Type B pancreatic cell (in vitro differentiated cells): ENCODE measurements around the gene PRDM12. TPM values are rescaled to one million over a fixed set of nuclear protein-coding genes. Genes with fewer than 3 reads are reported as not detected.

ENCODE experiments used
- DNase-seq: peaks from one replicate; pipeline ENCODE4 v3.0.0; 2021; ENCODE audit warnings: mixed read lengths; ENCODE audit not compliant: unreplicated experiment; ENCODE audit errors: extremely low spot score
- H3K27ac Mint-ChIP-seq: 2 replicates; pipeline ENCODE4 v1.8.0; 2021; ENCODE audit warnings: mild to moderate bottlenecking, mixed read lengths
- H3K27me3 Mint-ChIP-seq: 2 replicates; pipeline ENCODE4 v1.8.0; 2021; ENCODE audit warnings: mixed read lengths
- H3K36me3 Mint-ChIP-seq: 2 replicates; pipeline ENCODE4 v1.8.0; 2021; ENCODE audit warnings: mixed read lengths
- H3K4me1 Mint-ChIP-seq: one replicate; pipeline ENCODE4 v1.8.0; 2021; ENCODE audit warnings: mixed read lengths; ENCODE audit not compliant: unreplicated experiment
- H3K4me3 Mint-ChIP-seq: 2 replicates; pipeline ENCODE4 v1.8.0; 2021; ENCODE audit warnings: mild to moderate bottlenecking, mixed read lengths
- H3K9me3 Mint-ChIP-seq: 2 replicates; pipeline ENCODE4 v1.8.0; 2021; ENCODE audit warnings: mixed read lengths
- total RNA-seq: library from RNA; stranded (reverse); gene quantifications from 2 replicates; pipeline ENCODE4 v1.2.1, GENCODE V29; 2021; ENCODE audit warnings: low replicate concordance
- TF ChIP-seq, protein P1 (sequence below): fragments of 200-600 bp; sonication (generic); conservative IDR thresholded peaks from 2 replicates; pipeline ENCODE4 v1.5.0; 2021; ENCODE audit warnings: antibody characterized with exemption, mild to moderate bottlenecking

The PRDM12 gene
- total RNA-seq, 1 donor from 2014 or later, result 0.34 TPM

DNA sequence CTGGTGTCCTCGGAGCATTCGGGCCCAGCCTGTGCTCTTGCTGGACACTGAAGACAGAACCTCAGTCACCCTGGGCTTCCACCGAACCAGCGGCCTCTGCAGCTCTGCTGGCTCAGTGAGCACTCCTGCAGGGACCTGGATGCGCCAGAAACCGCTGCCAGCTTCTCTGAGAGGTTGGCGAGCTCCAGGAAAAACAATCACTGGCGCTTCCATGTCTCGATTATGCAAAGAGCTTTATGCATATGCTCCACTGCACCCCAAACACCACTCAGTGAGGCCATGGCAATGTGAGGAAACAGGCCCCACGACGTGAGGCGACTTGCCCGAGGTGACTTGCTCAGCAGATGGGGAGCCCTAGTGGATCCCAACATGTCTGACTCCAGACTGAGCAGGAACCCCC is 11.0 kb downstream of the PRDM12 start:
- no peak for DNase-seq
- Mint-ChIP-seq H3K27ac (no peak overlapping the region), H3K27me3 (peaks cover 63% of the 10 kb centered on the region), H3K4me1 (peaks cover 3% of the 10 kb centered on the region), H3K9me3 (no peaks in the 10 kb centered on the region), H3K36me3 (no peaks in the 10 kb centered on the region), H3K4me3 (no peak overlapping the region)
- TF ChIP-seq, protein P1, sequence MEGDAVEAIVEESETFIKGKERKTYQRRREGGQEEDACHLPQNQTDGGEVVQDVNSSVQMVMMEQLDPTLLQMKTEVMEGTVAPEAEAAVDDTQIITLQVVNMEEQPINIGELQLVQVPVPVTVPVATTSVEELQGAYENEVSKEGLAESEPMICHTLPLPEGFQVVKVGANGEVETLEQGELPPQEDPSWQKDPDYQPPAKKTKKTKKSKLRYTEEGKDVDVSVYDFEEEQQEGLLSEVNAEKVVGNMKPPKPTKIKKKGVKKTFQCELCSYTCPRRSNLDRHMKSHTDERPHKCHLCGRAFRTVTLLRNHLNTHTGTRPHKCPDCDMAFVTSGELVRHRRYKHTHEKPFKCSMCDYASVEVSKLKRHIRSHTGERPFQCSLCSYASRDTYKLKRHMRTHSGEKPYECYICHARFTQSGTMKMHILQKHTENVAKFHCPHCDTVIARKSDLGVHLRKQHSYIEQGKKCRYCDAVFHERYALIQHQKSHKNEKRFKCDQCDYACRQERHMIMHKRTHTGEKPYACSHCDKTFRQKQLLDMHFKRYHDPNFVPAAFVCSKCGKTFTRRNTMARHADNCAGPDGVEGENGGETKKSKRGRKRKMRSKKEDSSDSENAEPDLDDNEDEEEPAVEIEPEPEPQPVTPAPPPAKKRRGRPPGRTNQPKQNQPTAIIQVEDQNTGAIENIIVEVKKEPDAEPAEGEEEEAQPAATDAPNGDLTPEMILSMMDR, result no peak

DNA sequence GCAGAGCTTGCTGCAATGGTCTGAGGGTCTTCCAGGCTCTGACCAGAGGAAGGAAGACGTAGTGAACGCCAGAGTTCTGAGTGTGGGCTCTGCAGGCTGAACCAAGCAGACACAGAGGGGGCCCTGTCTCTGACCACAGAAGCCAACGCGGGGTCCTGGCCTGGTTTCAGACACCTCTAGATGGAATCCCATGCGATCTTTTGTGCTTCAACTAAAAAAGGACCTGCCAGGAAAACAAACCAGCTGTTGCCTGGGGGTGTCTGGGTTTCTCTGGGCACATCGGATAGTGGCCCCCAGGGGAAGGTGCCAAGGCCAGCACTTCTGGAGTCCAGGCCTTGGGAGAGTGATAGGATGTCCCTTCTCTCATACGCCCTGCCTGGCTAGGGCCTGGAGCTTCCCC is 12.9 kb downstream of the PRDM12 start:
- no peak overlapping the region for H3K4me3 Mint-ChIP-seq
- H3K9me3 Mint-ChIP-seq, result no peaks in the 10 kb centered on the region
- no peak for DNase-seq
- no peak overlapping the region for H3K27ac Mint-ChIP-seq
- peaks cover 3% of the 10 kb centered on the region for H3K4me1 Mint-ChIP-seq
- TF ChIP-seq, protein P1, result no peak
- peaks cover 56% of the 10 kb centered on the region for H3K27me3 Mint-ChIP-seq
- no peaks in the 10 kb centered on the region for H3K36me3 Mint-ChIP-seq

DNA sequence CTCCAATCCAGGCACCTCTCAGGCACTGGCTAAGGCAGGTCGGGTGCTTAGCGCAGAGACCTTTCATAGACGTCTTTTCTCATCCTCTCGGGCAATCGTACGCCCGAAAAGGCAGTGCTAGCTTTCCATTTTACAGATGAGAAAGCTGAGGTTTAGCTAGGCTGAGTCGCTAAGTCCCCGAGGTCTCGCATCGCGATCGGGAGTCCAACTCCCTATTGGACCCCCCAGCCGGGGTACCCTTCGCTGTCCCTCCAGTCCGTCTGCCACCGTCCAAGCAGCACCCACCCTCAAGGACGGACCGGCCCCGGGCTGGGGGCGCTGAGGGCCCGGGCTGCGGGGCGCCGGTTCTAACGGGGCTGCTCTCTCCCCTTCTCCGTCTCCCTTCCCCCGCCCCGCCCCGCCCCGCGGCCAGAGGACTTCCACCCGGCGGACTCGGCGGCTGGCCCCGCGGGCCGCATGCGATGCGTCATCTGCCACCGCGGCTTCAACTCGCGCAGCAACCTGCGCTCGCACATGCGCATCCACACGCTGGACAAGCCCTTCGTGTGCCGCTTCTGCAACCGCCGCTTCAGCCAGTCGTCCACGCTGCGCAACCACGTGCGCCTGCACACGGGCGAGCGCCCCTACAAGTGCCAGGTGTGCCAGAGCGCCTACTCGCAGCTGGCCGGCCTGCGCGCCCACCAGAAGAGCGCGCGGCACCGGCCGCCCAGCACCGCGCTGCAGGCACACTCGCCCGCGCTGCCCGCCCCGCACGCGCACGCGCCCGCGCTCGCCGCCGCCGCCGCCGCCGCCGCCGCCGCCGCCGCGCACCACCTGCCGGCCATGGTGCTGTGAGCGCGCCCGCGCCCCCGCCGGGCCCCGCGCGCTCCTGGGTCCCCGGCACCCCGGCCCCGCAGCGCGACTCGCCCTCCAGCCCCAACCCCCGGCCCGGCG is 16.7 kb downstream of the PRDM12 start:
- H3K27ac Mint-ChIP-seq, result no peak overlapping the region
- TF ChIP-seq, protein P1, result no peak
- peak overlapping the region; percentile 69 for H3K4me3 Mint-ChIP-seq
- DNase-seq, result no peak
- peaks cover 5% of the 10 kb centered on the region for H3K4me1 Mint-ChIP-seq
- peaks cover 55% of the 10 kb centered on the region for H3K27me3 Mint-ChIP-seq
- no peaks in the 10 kb centered on the region for H3K36me3 Mint-ChIP-seq
- H3K9me3 Mint-ChIP-seq, result no peaks in the 10 kb centered on the region

DNA sequence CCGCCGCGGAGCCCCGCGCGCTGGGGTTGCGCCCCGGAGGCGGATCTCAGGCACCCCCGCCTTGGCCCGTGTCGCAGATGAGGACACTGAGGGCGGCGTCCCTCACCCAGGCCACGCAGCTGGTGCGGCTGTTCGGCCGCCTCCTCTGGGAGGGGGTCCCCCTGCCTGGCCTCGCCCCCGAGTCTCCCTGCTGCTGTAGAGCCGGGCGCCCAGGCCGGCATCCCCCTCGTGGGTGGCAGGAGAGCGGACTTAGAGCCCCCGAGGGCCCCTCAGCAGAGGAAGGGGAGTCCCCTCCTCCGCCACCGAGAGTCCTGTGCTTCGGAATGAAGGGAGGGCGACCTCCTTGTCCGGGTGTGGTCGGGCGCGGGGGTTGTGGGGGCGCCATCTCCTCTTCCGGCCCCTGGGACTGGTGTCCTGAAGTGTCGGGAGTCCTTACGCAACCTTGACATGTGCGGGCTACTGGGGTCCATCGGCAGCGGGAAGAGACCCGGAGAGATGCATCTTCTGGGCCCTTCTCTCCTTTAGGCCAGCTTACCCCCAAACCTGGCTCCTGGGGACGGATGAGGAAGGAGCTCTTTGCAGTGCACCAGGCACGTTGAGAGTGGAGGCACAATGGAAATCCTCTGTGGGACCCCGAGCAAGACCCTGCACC is 17.5 kb downstream of the PRDM12 start:
- H3K4me1 Mint-ChIP-seq, result peaks cover 5% of the 10 kb centered on the region
- no peaks in the 10 kb centered on the region for H3K9me3 Mint-ChIP-seq
- peak overlapping the region; percentile 93 for H3K4me3 Mint-ChIP-seq
- no peaks in the 10 kb centered on the region for H3K36me3 Mint-ChIP-seq
- H3K27ac Mint-ChIP-seq, result no peak overlapping the region
- no peak for DNase-seq
- peaks cover 51% of the 10 kb centered on the region for H3K27me3 Mint-ChIP-seq
- TF ChIP-seq, protein P1, result no peak

DNA sequence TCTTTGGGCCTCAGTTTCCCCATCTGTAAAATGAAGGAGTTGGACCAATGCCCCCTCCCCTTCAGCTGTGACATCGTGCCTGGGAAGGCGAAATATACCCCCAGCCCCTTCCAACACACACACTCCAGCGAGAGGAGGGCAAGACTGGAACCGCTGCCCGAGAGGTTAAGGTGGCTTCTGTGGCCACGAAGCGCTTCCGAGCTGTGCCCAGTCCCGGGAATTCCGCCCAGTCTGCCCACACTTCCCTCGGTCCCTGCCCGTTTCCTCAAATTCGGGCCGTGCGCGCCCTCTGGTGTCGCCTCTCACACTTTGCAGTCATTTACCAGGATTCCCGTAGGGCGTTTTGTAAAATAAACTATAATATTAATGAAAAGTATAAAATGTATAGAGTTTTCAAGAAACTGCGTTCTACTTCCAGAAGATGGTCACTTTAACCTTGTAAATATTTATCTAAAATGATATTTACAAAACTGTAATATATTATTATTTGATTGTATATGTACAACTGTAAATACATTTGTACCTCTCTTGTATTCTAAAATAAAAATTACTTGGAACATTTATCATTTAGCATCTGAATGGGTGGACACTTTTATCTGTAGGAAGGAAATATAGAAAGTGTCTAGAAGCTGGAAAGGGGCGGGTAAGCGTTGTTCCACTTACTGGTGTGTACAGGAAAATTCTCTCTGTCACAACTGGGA is 18.2 kb downstream of the PRDM12 start:
- no peak for DNase-seq
- Mint-ChIP-seq H3K9me3 (no peaks in the 10 kb centered on the region), H3K27me3 (peaks cover 47% of the 10 kb centered on the region), H3K4me1 (peaks cover 5% of the 10 kb centered on the region), H3K36me3 (no peaks in the 10 kb centered on the region), H3K27ac (peak overlapping the region; percentile 58), H3K4me3 (peak overlapping the region; percentile 93)
- TF ChIP-seq, protein P1, result peak; percentile 95
